ENCODE data around the gene LGALS7. TPM values are rescaled to one million over a fixed set of nuclear protein-coding genes. Genes with fewer than 3 reads are reported as not detected.

Gene LGALS7
- total and polyA plus RNA-seq, 2 of the 13 experiments (the other 11 are each of a cell fraction or from before 2014, with no cell fraction given) = 0.73 TPM; not detected in 1

DNA sequence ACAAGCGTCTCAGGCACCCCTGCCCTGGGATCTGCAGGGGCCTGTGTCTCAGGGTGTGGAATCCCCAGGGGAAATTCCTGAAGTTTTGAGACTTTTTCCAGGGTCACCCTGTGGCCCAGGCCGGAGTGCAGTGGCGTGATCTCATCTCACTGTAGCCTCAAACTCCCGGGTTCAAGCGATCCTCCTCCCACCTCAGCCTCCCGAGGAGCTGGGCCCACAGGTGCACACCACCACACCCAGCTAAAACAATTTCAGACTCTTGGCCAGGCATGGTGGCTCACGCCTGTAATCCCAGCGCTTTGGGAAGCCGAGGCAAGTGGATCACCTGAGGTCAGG lies 33.1 kb downstream of the LGALS7 start:
- BruUV-seq (replicated peaks) = no TSS peak
- Histone ChIP-seq H3K9me3 (ENCODE audit: low read length) (no peaks in the 10 kb centered on the region), H3K9ac (ENCODE audit: insufficient read depth, low read depth, low read length) (no peak overlapping the region), H2AFZ (ENCODE audit: low read length) (no peak overlapping the region), H3K4me1 (ENCODE audit: insufficient read depth, low read length) (peaks cover 53% of the 10 kb centered on the region), H3K79me2 (ENCODE audit: insufficient read depth, low read length) (no peaks in the 10 kb centered on the region), H3K27me3 (ENCODE audit: control insufficient read depth in 1 of 2, insufficient read depth in 2 of 2, low read length in 2 of 2) (no peaks in the 10 kb centered on the region), H4K20me1 (ENCODE audit: insufficient read depth, low read length) (no peaks in the 10 kb centered on the region), H3K4me3 (replicated peaks in 1 of 3; ENCODE audit: insufficient read depth in 1 of 3, low read depth in 2 of 3, low read length in 3 of 3) (no peak overlapping the region), H3K27ac (ENCODE audit: extremely low read length, insufficient read depth, low read length) (no peak overlapping the region), H3K4me2 (ENCODE audit: low read depth, low read length) (no peak overlapping the region), H3K36me3 (replicated peaks in 1 of 2; ENCODE audit: control insufficient read depth in 1 of 2, insufficient read depth in 2 of 2, low read length in 2 of 2) (no peaks in the 10 kb centered on the region)
- in situ Hi-C loops (cut with HindIII; ENCODE audit: extremely low pct_ligation_motif_present, low pct_unique_long_range_greater_than_20kb) (loop anchor here (5.0 to 25.0 kb wide), 2 partner anchors 92 to 172 kb away; partner anchors contain the start of genes CCER2 and ECH1), intact Hi-C loops (cut with micrococcal nuclease; ENCODE audit: unreplicated experiment) (no loop called here)
- 98% methylated on average over 7 of the region's 9 CpGs for WGBS (ENCODE audit: low lambda C conversion rate)
- TF ChIP-seq ELF3 (CRISPR knock-in tag; IDR thresholded peaks at IDR 0.05) (no peak), NKX3-1 (CRISPR knock-in tag; IDR thresholded peaks at IDR 0.05) (no peak), FIP1L1 (IDR thresholded peaks at IDR 0.05; ENCODE audit: borderline replicate concordance, insufficient read depth, low read depth, low read length) (no peak), SIX1 (CRISPR knock-in tag; IDR thresholded peaks at IDR 0.05; ENCODE audit: borderline replicate concordance) (no peak), ZNF720 (CRISPR knock-in tag; IDR thresholded peaks at IDR 0.05) (no peak), ZBTB8A (CRISPR knock-in tag; IDR thresholded peaks at IDR 0.05; ENCODE audit: borderline replicate concordance, low read depth) (no peak), NFYC (CRISPR knock-in tag; IDR thresholded peaks at IDR 0.05) (no peak), NONO (IDR thresholded peaks at IDR 0.05) (no peak), NONO (CRISPR knock-in tag; conservative IDR thresholded peaks at IDR 0.05) (no peak), ZNF577 (CRISPR knock-in tag; IDR thresholded peaks at IDR 0.05; ENCODE audit: borderline replicate concordance, low read depth) (no peak), ZNF234 (CRISPR knock-in tag; conservative IDR thresholded peaks at IDR 0.05) (no peak), ZNF775 (CRISPR knock-in tag; IDR thresholded peaks at IDR 0.05; ENCODE audit: borderline replicate concordance) (no peak), ZNF30 (CRISPR knock-in tag; IDR thresholded peaks at IDR 0.05) (no peak), SIN3B (IDR thresholded peaks at IDR 0.05; ENCODE audit: low read length) (no peak), ZNF549 (CRISPR knock-in tag; IDR thresholded peaks at IDR 0.05) (no peak), CHD2 (IDR thresholded peaks at IDR 0.05; ENCODE audit: low read depth, low read length) (no peak), ZNF557 (CRISPR knock-in tag; IDR thresholded peaks at IDR 0.05) (no peak), ZNF768 (CRISPR knock-in tag; IDR thresholded peaks at IDR 0.05) (no peak), BRD4 (CRISPR knock-in tag; IDR thresholded peaks at IDR 0.05) (no peak)
- TF ChIP-seq, protein P1, sequence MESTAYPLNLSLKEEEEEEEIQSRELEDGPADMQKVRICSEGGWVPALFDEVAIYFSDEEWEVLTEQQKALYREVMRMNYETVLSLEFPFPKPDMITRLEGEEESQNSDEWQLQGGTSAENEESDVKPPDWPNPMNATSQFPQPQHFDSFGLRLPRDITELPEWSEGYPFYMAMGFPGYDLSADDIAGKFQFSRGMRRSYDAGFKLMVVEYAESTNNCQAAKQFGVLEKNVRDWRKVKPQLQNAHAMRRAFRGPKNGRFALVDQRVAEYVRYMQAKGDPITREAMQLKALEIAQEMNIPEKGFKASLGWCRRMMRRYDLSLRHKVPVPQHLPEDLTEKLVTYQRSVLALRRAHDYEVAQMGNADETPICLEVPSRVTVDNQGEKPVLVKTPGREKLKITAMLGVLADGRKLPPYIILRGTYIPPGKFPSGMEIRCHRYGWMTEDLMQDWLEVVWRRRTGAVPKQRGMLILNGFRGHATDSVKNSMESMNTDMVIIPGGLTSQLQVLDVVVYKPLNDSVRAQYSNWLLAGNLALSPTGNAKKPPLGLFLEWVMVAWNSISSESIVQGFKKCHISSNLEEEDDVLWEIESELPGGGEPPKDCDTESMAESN (CRISPR knock-in tag; conservative IDR thresholded peaks at IDR 0.05) = no peak
- TF ChIP-seq, protein P2, sequence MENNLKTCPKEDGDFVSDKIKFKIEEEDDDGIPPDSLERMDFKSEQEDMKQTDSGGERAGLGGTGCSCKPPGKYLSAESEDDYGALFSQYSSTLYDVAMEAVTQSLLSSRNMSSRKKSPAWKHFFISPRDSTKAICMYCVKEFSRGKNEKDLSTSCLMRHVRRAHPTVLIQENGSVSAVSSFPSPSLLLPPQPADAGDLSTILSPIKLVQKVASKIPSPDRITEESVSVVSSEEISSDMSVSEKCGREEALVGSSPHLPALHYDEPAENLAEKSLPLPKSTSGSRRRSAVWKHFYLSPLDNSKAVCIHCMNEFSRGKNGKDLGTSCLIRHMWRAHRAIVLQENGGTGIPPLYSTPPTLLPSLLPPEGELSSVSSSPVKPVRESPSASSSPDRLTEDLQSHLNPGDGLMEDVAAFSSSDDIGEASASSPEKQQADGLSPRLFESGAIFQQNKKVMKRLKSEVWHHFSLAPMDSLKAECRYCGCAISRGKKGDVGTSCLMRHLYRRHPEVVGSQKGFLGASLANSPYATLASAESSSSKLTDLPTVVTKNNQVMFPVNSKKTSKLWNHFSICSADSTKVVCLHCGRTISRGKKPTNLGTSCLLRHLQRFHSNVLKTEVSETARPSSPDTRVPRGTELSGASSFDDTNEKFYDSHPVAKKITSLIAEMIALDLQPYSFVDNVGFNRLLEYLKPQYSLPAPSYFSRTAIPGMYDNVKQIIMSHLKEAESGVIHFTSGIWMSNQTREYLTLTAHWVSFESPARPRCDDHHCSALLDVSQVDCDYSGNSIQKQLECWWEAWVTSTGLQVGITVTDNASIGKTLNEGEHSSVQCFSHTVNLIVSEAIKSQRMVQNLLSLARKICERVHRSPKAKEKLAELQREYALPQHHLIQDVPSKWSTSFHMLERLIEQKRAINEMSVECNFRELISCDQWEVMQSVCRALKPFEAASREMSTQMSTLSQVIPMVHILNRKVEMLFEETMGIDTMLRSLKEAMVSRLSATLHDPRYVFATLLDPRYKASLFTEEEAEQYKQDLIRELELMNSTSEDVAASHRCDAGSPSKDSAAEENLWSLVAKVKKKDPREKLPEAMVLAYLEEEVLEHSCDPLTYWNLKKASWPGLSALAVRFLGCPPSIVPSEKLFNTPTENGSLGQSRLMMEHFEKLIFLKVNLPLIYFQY (CRISPR knock-in tag; IDR thresholded peaks at IDR 0.05; ENCODE audit: borderline replicate concordance) = no peak
- no peak for ATAC-seq
- DNase-seq (ENCODE audit: low spot score) = no peak
- FAIRE-seq = no peak
- POLR2A ChIA-PET = no interaction called here
- CTCF ChIA-PET (ENCODE audit: low intra/inter-chr PET ratio, low total read pairs) = no interaction called here

All from HepG2 (cell line).